Measurements from ENCODE around the gene ASTN1.

GRCh38 chr1:176885751-176886150 is 278.8 kb downstream of the ASTN1 start:
- TF ChIP-seq IRF3 (IDR thresholded peaks at IDR 0.05; ENCODE audit: low read depth, low read length) (no peak), CTCF (IDR thresholded peaks at IDR 0.05) (no peak), ZBTB33 (IDR thresholded peaks at IDR 0.05; ENCODE audit: borderline replicate concordance, low read depth) (no peak), RAD21 (IDR thresholded peaks at IDR 0.05; ENCODE audit: low read length) (no peak), EZH2phosphoT487 (IDR thresholded peaks at IDR 0.05; ENCODE audit: borderline replicate concordance, low read depth) (no peak), SMC3 (IDR thresholded peaks at IDR 0.05; ENCODE audit: low read depth, low read length) (no peak), RCOR1 (IDR thresholded peaks at IDR 0.05; ENCODE audit: low read length) (no peak), POLR2AphosphoS5 (IDR thresholded peaks at IDR 0.05; ENCODE audit: low read depth, low read length) (no peak), MAX (IDR thresholded peaks at IDR 0.05; ENCODE audit: low read depth) (no peak), YY1 (IDR thresholded peaks at IDR 0.05; ENCODE audit: low read depth) (no peak), TAF1 (IDR thresholded peaks at IDR 0.05; ENCODE audit: borderline replicate concordance, low read depth, low read length) (no peak), TCF12 (IDR thresholded peaks at IDR 0.05) (no peak), FOXJ3 (CRISPR knock-in tag; IDR thresholded peaks at IDR 0.05) (no peak), JUND (IDR thresholded peaks at IDR 0.05) (no peak)
